ENCODE measurements around the gene AUTS2.

Gene AUTS2

GRCh38 chr7:70512761-70513160 lies 914.5 kb downstream of the AUTS2 start:
- Mint-ChIP-seq H3K9me3 (peaks cover 3% of the 10 kb centered on the region), H3K4me1 (peaks cover 17% of the 10 kb centered on the region), H3K27ac (no peak overlapping the region), H3K4me3 (no peak overlapping the region), H3K27me3 (ENCODE audit: low read depth, poor library complexity) (peaks cover 3% of the 10 kb centered on the region), H3K36me3 (ENCODE audit: low read depth) (peaks cover 14% of the 10 kb centered on the region)
- no peak for TF ChIP-seq CTCF (IDR thresholded peaks at IDR 0.05)
- no peak for DNase-seq

DNA sequence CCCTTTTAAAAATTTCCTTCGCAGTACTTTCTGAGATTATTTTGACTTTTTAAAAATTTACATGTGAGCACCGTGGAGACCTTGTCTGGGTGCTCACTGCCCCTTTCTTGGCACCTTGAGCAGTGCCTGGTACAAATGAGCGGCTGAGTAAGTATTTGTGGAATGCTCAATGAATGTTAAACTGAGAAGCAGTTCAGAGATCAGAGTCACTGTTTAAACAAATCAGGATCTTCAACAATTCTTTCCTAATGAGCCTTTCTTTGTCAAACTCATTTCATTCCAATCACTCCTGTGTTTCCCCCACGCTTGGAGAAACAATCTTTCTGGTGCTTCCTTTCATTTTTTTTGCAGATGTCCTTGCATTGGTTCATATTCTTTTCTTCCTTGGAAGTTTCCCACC lies 922.3 kb downstream of the AUTS2 start:
- H3K27me3 Mint-ChIP-seq (ENCODE audit: low read depth, poor library complexity): peaks cover 4% of the 10 kb centered on the region
- no peak for DNase-seq

DNA sequence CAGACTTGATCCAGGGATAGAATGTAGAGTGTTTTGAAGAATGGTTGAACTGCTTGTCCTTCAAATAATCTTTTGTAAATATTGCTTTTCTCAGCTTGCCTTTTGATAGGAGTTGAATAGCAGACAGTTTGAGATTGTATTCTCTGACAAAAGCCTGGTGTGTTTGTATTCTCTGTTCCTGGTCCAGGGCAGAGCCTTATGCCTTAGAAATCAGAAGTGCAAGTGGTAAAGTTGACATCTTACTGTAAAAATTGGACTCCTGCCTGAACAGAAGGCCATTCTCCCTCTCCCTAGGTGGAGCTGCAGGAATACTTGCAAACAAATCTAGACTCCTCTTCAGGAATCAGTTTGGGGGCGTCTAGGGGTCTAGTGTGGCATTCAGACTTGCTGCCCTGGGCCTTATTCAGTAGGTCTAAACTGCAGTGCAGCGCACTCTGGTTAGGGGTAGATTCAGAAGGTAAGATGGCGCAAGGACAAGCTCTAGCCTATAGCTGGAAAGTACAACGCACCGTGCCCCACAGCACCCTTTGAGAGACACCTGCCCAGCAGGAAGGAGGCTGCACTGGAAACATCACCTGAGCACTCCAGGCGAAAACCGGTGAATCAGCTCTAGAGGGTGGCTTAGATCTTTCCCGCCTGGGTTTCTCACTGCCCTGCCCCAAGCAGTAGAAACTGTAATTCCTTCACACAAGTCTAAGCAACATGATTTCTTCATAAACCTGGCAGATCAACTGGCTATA lies 925.1 kb downstream of the AUTS2 start:
- H3K4me3 Mint-ChIP-seq: no peak overlapping the region
- H3K27me3 Mint-ChIP-seq (ENCODE audit: low read depth, poor library complexity): peaks cover 4% of the 10 kb centered on the region
- H3K36me3 Mint-ChIP-seq (ENCODE audit: low read depth): peaks cover 21% of the 10 kb centered on the region
- H3K9me3 Mint-ChIP-seq: no peaks in the 10 kb centered on the region
- no peak for DNase-seq
- no peak for TF ChIP-seq CTCF (IDR thresholded peaks at IDR 0.05)
- H3K4me1 Mint-ChIP-seq: peaks cover 35% of the 10 kb centered on the region
- no peak overlapping the region for H3K27ac Mint-ChIP-seq

More for the DNA sequence above, 922.3 kb downstream of the AUTS2 start:
- no peak for TF ChIP-seq CTCF (IDR thresholded peaks at IDR 0.05)
- H3K9me3 Mint-ChIP-seq: no peaks in the 10 kb centered on the region
- no peak overlapping the region for H3K4me3 Mint-ChIP-seq
- peaks cover 11% of the 10 kb centered on the region for H3K36me3 Mint-ChIP-seq (ENCODE audit: low read depth)
- peaks cover 16% of the 10 kb centered on the region for H3K4me1 Mint-ChIP-seq
- H3K27ac Mint-ChIP-seq: no peak overlapping the region

DNA sequence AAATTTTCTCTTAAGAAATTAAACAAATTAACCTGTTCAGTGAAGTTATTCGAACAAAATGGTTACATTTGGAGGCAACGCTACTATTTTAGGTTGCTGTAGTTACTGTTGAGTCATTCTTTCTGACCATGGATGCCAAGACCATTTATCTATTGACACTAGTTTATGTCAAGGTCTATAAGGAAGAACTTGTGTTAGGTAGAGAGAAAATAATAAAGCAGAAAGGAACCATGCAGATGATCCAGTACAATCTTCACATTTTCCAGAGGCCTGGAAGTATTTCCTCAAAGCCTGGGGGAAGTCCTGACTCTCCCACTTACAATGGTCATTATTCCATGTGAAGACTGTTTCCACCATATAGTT lies 925.7 kb downstream of the AUTS2 start:
- no peaks in the 10 kb centered on the region for H3K9me3 Mint-ChIP-seq
- no peak for TF ChIP-seq CTCF (IDR thresholded peaks at IDR 0.05)
- H3K27me3 Mint-ChIP-seq (ENCODE audit: low read depth, poor library complexity): peaks cover 4% of the 10 kb centered on the region
- H3K36me3 Mint-ChIP-seq (ENCODE audit: low read depth): peaks cover 18% of the 10 kb centered on the region
- no peak for DNase-seq
- H3K4me3 Mint-ChIP-seq: no peak overlapping the region
- H3K4me1 Mint-ChIP-seq: peaks cover 38% of the 10 kb centered on the region
- H3K27ac Mint-ChIP-seq: no peak overlapping the region

DNA sequence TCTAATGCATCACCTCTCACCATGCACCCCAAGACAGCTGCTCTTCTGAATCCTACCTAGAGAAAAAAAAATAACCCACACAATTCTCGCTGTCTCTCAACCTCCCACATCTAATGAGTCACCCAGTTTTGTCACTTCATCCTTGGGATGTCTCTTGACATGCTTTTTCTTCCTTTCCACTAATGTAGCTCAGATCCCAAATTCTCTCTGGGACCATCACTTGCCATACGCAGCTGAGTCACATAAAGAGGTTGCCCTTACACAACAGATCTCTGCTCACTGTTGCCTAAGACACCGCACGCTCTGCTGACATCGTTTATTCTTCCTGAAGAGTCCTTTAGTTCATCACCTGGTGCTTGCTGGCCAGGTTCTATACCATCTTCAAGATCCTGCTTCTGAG lies 927.7 kb downstream of the AUTS2 start:
- no peak overlapping the region for H3K4me3 Mint-ChIP-seq
- H3K27ac Mint-ChIP-seq: no peak overlapping the region
- H3K27me3 Mint-ChIP-seq (ENCODE audit: low read depth, poor library complexity): no peaks in the 10 kb centered on the region
- DNase-seq: no peak
- peaks cover under 1% of the 10 kb centered on the region for H3K9me3 Mint-ChIP-seq
- TF ChIP-seq CTCF (IDR thresholded peaks at IDR 0.05): no peak
- peaks cover 49% of the 10 kb centered on the region for H3K4me1 Mint-ChIP-seq
- peaks cover 21% of the 10 kb centered on the region for H3K36me3 Mint-ChIP-seq (ENCODE audit: low read depth)

DNA sequence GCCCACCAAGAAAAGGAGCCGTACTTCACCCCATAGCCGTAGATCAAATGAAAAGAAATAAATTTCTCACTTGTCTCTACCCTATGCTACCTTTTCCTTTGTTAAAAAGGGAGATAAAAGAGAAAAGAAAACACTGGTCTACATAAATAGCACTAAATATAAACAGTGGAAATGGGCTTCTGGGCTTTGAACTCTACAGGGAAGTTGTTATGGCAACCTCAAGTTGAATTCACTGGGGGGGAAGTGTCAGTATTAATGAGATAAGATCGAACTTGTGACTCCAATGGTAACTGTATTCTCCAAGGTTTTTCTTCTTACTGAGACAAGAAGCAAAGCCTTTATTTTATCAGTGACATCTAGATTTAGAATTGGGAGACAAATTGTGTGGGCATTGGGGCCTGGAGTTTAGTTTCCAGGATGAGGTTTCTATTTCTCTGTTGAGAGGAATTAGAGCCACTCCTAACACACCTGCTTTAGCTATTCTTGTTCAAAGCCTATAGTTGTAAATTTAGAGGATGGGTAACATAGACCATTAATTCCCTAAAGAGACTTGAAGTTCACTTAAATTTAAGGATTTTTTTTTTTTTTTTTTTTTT lies 929.3 kb downstream of the AUTS2 start:
- no peak for DNase-seq
- Mint-ChIP-seq H3K36me3 (ENCODE audit: low read depth) (peaks cover 35% of the 10 kb centered on the region), H3K4me1 (peaks cover 48% of the 10 kb centered on the region), H3K4me3 (no peak overlapping the region), H3K27ac (no peak overlapping the region), H3K27me3 (ENCODE audit: low read depth, poor library complexity) (no peaks in the 10 kb centered on the region), H3K9me3 (peaks cover 8% of the 10 kb centered on the region)
- TF ChIP-seq CTCF (IDR thresholded peaks at IDR 0.05): no peak
